Measurements from ENCODE around the gene AP3S1. TPM values are rescaled to one million over a fixed set of nuclear protein-coding genes. Genes with fewer than 3 reads are reported as not detected.

AP3S1 gene
- polyA plus RNA-seq, 2 of the 4 experiments (the other 2 are of a cell fraction) = 75.7 to 103 TPM

GRCh38 chr5:115946655-115947054 lies 104.9 kb downstream of the AP3S1 start:
- POLR2A ChIA-PET = no interaction called here
- Histone ChIP-seq H3K4me2 (no peak overlapping the region), H3K4me1 (no peaks in the 10 kb centered on the region), H3K27ac (no peak overlapping the region), H3K4me3 (no peak overlapping the region), H3K9me3 (no peaks in the 10 kb centered on the region)
- ATAC-seq (peak; percentile 47 to 54; a peak in 2 of 6 replicates), DNase-seq (ENCODE audit: low read depth in 1 of 2, low spot score in 1 of 2) (peak in 1 of 2 experiments; percentile 10), FAIRE-seq (no peak)
- CTCF ChIA-PET = no interaction called here
- 49% methylated on average over 2 of the region's 2 CpGs for WGBS (ENCODE audit: missing lambda C conversion rate)
- TF ChIP-seq SMC3 (IDR thresholded peaks at IDR 0.05) (no peak), MAFK (IDR thresholded peaks at IDR 0.05; ENCODE audit: partially characterized antibody) (no peak), RARB (CRISPR knock-in tag; IDR thresholded peaks at IDR 0.05) (no peak), GATA3 (IDR thresholded peaks at IDR 0.05; ENCODE audit: borderline replicate concordance) (no peak), RFX5 (IDR thresholded peaks at IDR 0.05) (no peak), PHF8 (IDR thresholded peaks at IDR 0.05; ENCODE audit: borderline replicate concordance, low read depth) (no peak)

- ATAC-seq (no peak), DNase-seq (ENCODE audit: low read depth in 1 of 2, low spot score in 1 of 2) (no peak), FAIRE-seq (no peak)
- H3K4me2 ChIP-seq = no peak overlapping the region
- no peak for TF ChIP-seq PBX3 (IDR thresholded peaks at IDR 0.05)
- WGBS (ENCODE audit: missing lambda C conversion rate) = 60% methylated on average over 2 of the region's 2 CpGs
- no peaks in the 10 kb centered on the region for H3K4me1 ChIP-seq
- ChIA-PET POLR2A (no interaction called here), CTCF (no interaction called here)
- H3K9me3 ChIP-seq = no peaks in the 10 kb centered on the region
- H3K4me3 ChIP-seq = no peak overlapping the region
- no peak overlapping the region for H3K27ac ChIP-seq
These were observed 105.5 kb downstream of the AP3S1 start for GRCh38 chr5:115947260-115947659.

- Histone ChIP-seq H3K4me3 (no peak overlapping the region), H3K9me3 (no peaks in the 10 kb centered on the region), H3K27ac (no peak overlapping the region), H3K4me2 (no peak overlapping the region), H3K4me1 (no peaks in the 10 kb centered on the region)
- POLR2A ChIA-PET = no interaction called here
- TF ChIP-seq EHMT2 (IDR thresholded peaks at IDR 0.05; ENCODE audit: low read depth) = no peak
- no peak for TF ChIP-seq MYC (IDR thresholded peaks at IDR 0.05; ENCODE audit: borderline replicate concordance, low read length)
- TF ChIP-seq HES2 (IDR thresholded peaks at IDR 0.05) = no peak
- no peak for TF ChIP-seq HOXB5 (CRISPR knock-in tag; IDR thresholded peaks at IDR 0.05)
- TF ChIP-seq CHD2 (IDR thresholded peaks at IDR 0.05; ENCODE audit: low read length, partially characterized antibody) = no peak
- no peak for TF ChIP-seq KDM5A (IDR thresholded peaks at IDR 0.05)
- TF ChIP-seq E2F6 (IDR thresholded peaks at IDR 0.05; ENCODE audit: borderline replicate concordance, low read depth) = no peak
- no peak for TF ChIP-seq MAFK (IDR thresholded peaks at IDR 0.05; ENCODE audit: partially characterized antibody)
- no peak for TF ChIP-seq NR3C1 (IDR thresholded peaks at IDR 0.05)
- no peak for TF ChIP-seq RAD21 (conservative IDR thresholded peaks at IDR 0.05 in 1 of 2, IDR thresholded peaks at IDR 0.05 in 1 of 2)
- TF ChIP-seq SREBF2 (IDR thresholded peaks at IDR 0.05) = no peak
- DNase-seq (ENCODE audit: low read depth in 1 of 2, low spot score in 1 of 2) = no peak
- ATAC-seq = no peak
- 33% methylated on average over 3 of the region's 3 CpGs for WGBS (ENCODE audit: missing lambda C conversion rate)
- CTCF ChIA-PET = interaction anchor here (0.6 kb wide), 1 partner anchor 398 kb away, joined by 4 read pairs; no protein-coding TSS in a partner anchor
- FAIRE-seq = no peak
These were observed 106.4 kb downstream of the AP3S1 start for GRCh38 chr5:115948091-115948534.

- H3K4me1 ChIP-seq = no peaks in the 10 kb centered on the region
- TF ChIP-seq RAD21 (conservative IDR thresholded peaks at IDR 0.05 in 1 of 2, IDR thresholded peaks at IDR 0.05 in 1 of 2) (no peak), SREBF2 (IDR thresholded peaks at IDR 0.05) (no peak), HOXA7 (CRISPR knock-in tag; IDR thresholded peaks at IDR 0.05) (no peak), FOSL2 (IDR thresholded peaks at IDR 0.05) (no peak), FOSL2 (CRISPR knock-in tag; IDR thresholded peaks at IDR 0.05) (no peak), BHLHE40 (IDR thresholded peaks at IDR 0.05; ENCODE audit: low read depth, low read length) (no peak), MAZ (IDR thresholded peaks at IDR 0.05; ENCODE audit: borderline replicate concordance, low read depth, low read length) (no peak), HOXB13 (CRISPR knock-in tag; IDR thresholded peaks at IDR 0.05; ENCODE audit: low read depth) (no peak), JUNB (IDR thresholded peaks at IDR 0.05) (no peak), RARB (CRISPR knock-in tag; IDR thresholded peaks at IDR 0.05) (no peak), CBX2 (IDR thresholded peaks at IDR 0.05; ENCODE audit: borderline replicate concordance, low read depth) (no peak), TFCP2L1 (CRISPR knock-in tag; IDR thresholded peaks at IDR 0.05) (no peak), ZFP36 (IDR thresholded peaks at IDR 0.05; ENCODE audit: borderline replicate concordance, partially characterized antibody) (no peak), HES2 (IDR thresholded peaks at IDR 0.05) (no peak), CBX8 (IDR thresholded peaks at IDR 0.05) (no peak)
- WGBS (ENCODE audit: missing lambda C conversion rate) = 34% methylated on average over 1 of the region's 1 CpG
- ChIA-PET POLR2A (no interaction called here), CTCF (no interaction called here)
- no peak overlapping the region for H3K27ac ChIP-seq
- FAIRE-seq = no peak
- no peak overlapping the region for H3K4me2 ChIP-seq
- H3K4me3 ChIP-seq = no peak overlapping the region
- no peak for ATAC-seq
- no peaks in the 10 kb centered on the region for H3K9me3 ChIP-seq
- no peak for DNase-seq (ENCODE audit: low read depth in 1 of 2, low spot score in 1 of 2)
These were observed 107.4 kb downstream of the AP3S1 start for GRCh38 chr5:115949096-115949495.

Data from A549 (cell line).